SW 1271 (cell line): ENCODE measurements around the gene SKI.
"Not testable (repeated sequence)": the region's sequence is repeated elsewhere in the genome, so short reads cannot be mapped to it uniquely, and the experiment has no call there.

Source experiments
- DNase-seq, 2 experiments: peaks; one replicate each; lab custom pipeline; 2025; lab: John Stamatoyannopoulos, UW

The SKI gene

GRCh38 chr1:2320760-2321667 is 92.9 kb downstream of the SKI start:
- no peak for DNase-seq

GRCh38 chr1:2322065-2322571 is 94.0 kb downstream of the SKI start:
- DNase-seq: no peak

GRCh38 chr1:2322581-2323211 is 94.6 kb downstream of the SKI start:
- no peak for DNase-seq

GRCh38 chr1:2323451-2323974 is 95.4 kb downstream of the SKI start:
- DNase-seq: no peak

- DNase-seq: no peak
Measured at GRCh38 chr1:2324553-2325366, 96.6 kb downstream of the SKI start.

GRCh38 chr1:2326524-2326923 is 98.4 kb downstream of the SKI start:
- no peak for DNase-seq

- not testable (repeated sequence) for DNase-seq
Measured at GRCh38 chr1:2327162-2327561, 99.0 kb downstream of the SKI start.

- DNase-seq: no peak
Measured at GRCh38 chr1:2327841-2328240, 99.7 kb downstream of the SKI start.

GRCh38 chr1:2328676-2329455 is 100.7 kb downstream of the SKI start:
- DNase-seq: no peak

- no peak for DNase-seq
Measured at GRCh38 chr1:2330035-2330434, 101.9 kb downstream of the SKI start.

- DNase-seq: no peak
Measured at GRCh38 chr1:2330519-2331199, 102.5 kb downstream of the SKI start.

- no peak for DNase-seq
Measured at GRCh38 chr1:2331200-2331544, 103.1 kb downstream of the SKI start.

GRCh38 chr1:2331580-2331979 is 103.5 kb downstream of the SKI start:
- DNase-seq: not testable (repeated sequence)

GRCh38 chr1:2334366-2334765 is 106.2 kb downstream of the SKI start:
- DNase-seq: no peak

- DNase-seq: no peak
Measured at GRCh38 chr1:2334883-2335534, 106.9 kb downstream of the SKI start.

- no peak for DNase-seq
Measured at GRCh38 chr1:2335721-2336455, 107.8 kb downstream of the SKI start.

GRCh38 chr1:2336499-2336898 is 108.4 kb downstream of the SKI start:
- DNase-seq: no peak

- DNase-seq: no peak
Measured at GRCh38 chr1:2337081-2337480, 109.0 kb downstream of the SKI start.

GRCh38 chr1:2337501-2337900 is 109.4 kb downstream of the SKI start:
- no peak for DNase-seq
